Smooth muscle cell (in vitro differentiated cells): ENCODE measurements around the gene ZCWPW1. TPM values are rescaled to one million over a fixed set of nuclear protein-coding genes. Genes with fewer than 3 reads are reported as not detected.

Experiments
- DNase-seq: peaks from one replicate; lab custom pipeline; 2025; ENCODE audit not compliant: unreplicated experiment; lab: John Stamatoyannopoulos, UW
- H2AFZ ChIP-seq: fragments of 200-600 bp; sonication (generic); 2 replicates; pipeline ENCODE4 v1.6.0; 2016; ENCODE audit warnings: antibody characterized with exemption, low read depth, mild to moderate bottlenecking
- H3F3A ChIP-seq: fragments of 200-600 bp; sonication (generic); 2 replicates; pipeline ENCODE4 v1.6.0; 2017; ENCODE audit warnings: antibody characterized with exemption, low read depth
- H3K27ac ChIP-seq: fragments of 200-600 bp; sonication (generic); 2 replicates; pipeline ENCODE4 v1.5.1; 2016; ENCODE audit warnings: low read depth, mild to moderate bottlenecking
- H3K27me3 ChIP-seq: fragments of 200-600 bp; sonication (generic); 2 replicates; pipeline ENCODE4 v1.6.1; 2016; ENCODE audit warnings: low read depth, mild to moderate bottlenecking
- H3K36me3 ChIP-seq: fragments of 200-600 bp; sonication (generic); 2 replicates; pipeline ENCODE4 v1.5.1; 2016; ENCODE audit warnings: low read depth
- H3K4me1 ChIP-seq: fragments of 200-600 bp; sonication (generic); 2 replicates; pipeline ENCODE4 v1.5.1; 2016; ENCODE audit warnings: low read depth
- H3K4me2 ChIP-seq: fragments of 200-600 bp; sonication (generic); 2 replicates; pipeline ENCODE4 v1.6.0; 2016; ENCODE audit warnings: mild to moderate bottlenecking
- H3K4me3 ChIP-seq: fragments of 200-600 bp; sonication (generic); 2 replicates; pipeline ENCODE4 v1.5.1; 2016; ENCODE audit warnings: mild to moderate bottlenecking
- H3K79me2 ChIP-seq: fragments of 200-600 bp; sonication (generic); 2 replicates; pipeline ENCODE4 v1.6.0; 2016; ENCODE audit warnings: low read depth, mild to moderate bottlenecking
- H3K9ac ChIP-seq: fragments of 200-600 bp; sonication (generic); 2 replicates; pipeline ENCODE4 v1.6.0; 2016; ENCODE audit warnings: low read depth
- H3K9me3 ChIP-seq: fragments of 200-600 bp; sonication (generic); replicated peaks from 2 replicates; pipeline ENCODE4 v1.5.1; 2016; ENCODE audit warnings: low read depth
- H4K20me1 ChIP-seq: fragments of 200-600 bp; sonication (generic); 2 replicates; pipeline ENCODE4 v1.6.0; 2016; ENCODE audit warnings: low read depth
- CTCF ChIP-seq: fragments of 200-600 bp; sonication (generic); IDR thresholded peaks from 2 replicates; pipeline ENCODE4 v1.5.1; 2017; ENCODE audit warnings: borderline replicate concordance, mild to moderate bottlenecking, antibody characterized with exemption; ENCODE audit not compliant: insufficient read depth, poor library complexity, severe bottlenecking
- WGBS: methylation state at CpG from one replicate; pipeline ENCODE4 v1.1.7; 2016; ENCODE audit warnings: low lambda C conversion rate; 5-methylcytosine and 5-hydroxymethylcytosine counted together
- polyA plus RNA-seq: library from polyadenylated mRNA; unstranded; fragments of >200 nt; fragmentation: Nextera tagmentation; extraction: Ambion mirVana; gene quantifications from 2 replicates; pipeline ENCODE4 v1.2.1, GENCODE V29; 2016
- total RNA-seq: library from RNA; depleted of rRNA; stranded (reverse); fragments of >200 nt; gene quantifications from 2 replicates; pipeline ENCODE4 v1.2.3, GENCODE V29; 2014

The ZCWPW1 gene
- total and polyA plus RNA-seq, 2 experiments from 2014 or later, result 3.9 to 5.3 TPM

- peaks cover 12% of the 10 kb centered on the region for H3K27me3 ChIP-seq
- WGBS, result 100% methylated on average over 2 of the region's 2 CpGs
Measured at GRCh38 chr7:100402241-100402640, 26.3 kb downstream of the ZCWPW1 start.

GRCh38 chr7:100401811-100402210, 26.7 kb downstream of the ZCWPW1 start:
- Histone ChIP-seq H3K9me3 (no peaks in the 10 kb centered on the region), H3F3A (no peaks in the 10 kb centered on the region), H3K27ac (no peak overlapping the region), H2AFZ (no peak overlapping the region), H3K27me3 (peaks cover 12% of the 10 kb centered on the region), H3K4me1 (no peaks in the 10 kb centered on the region), H3K4me2 (no peak overlapping the region), H3K79me2 (no peaks in the 10 kb centered on the region), H4K20me1 (no peaks in the 10 kb centered on the region), H3K4me3 (no peak overlapping the region), H3K9ac (no peak overlapping the region), H3K36me3 (no peaks in the 10 kb centered on the region)
- WGBS, result 69% methylated on average over 5 of the region's 5 CpGs
- no peak for DNase-seq
- TF ChIP-seq CTCF, result no peak

More at GRCh38 chr7:100402241-100402640, 26.3 kb downstream of the ZCWPW1 start:
- H3K36me3 ChIP-seq, result no peaks in the 10 kb centered on the region
- H3K79me2 ChIP-seq, result no peaks in the 10 kb centered on the region
- no peaks in the 10 kb centered on the region for H3K9me3 ChIP-seq
- H3F3A ChIP-seq, result no peaks in the 10 kb centered on the region
- no peaks in the 10 kb centered on the region for H3K4me1 ChIP-seq
- H4K20me1 ChIP-seq, result no peaks in the 10 kb centered on the region
- no peak overlapping the region for H3K4me3 ChIP-seq
- H2AFZ ChIP-seq, result no peak overlapping the region
- no peak for TF ChIP-seq CTCF
- H3K9ac ChIP-seq, result no peak overlapping the region
- DNase-seq, result no peak
- H3K4me2 ChIP-seq, result no peak overlapping the region
- H3K27ac ChIP-seq, result no peak overlapping the region

GRCh38 chr7:100400656-100401055, 27.8 kb downstream of the ZCWPW1 start:
- H2AFZ ChIP-seq, result no peak overlapping the region
- peaks cover 12% of the 10 kb centered on the region for H3K27me3 ChIP-seq
- H3K4me2 ChIP-seq, result no peak overlapping the region
- H3K36me3 ChIP-seq, result no peaks in the 10 kb centered on the region
- H4K20me1 ChIP-seq, result no peaks in the 10 kb centered on the region
- no peak overlapping the region for H3K9ac ChIP-seq
- peak; percentile 19 for TF ChIP-seq CTCF
- no peak overlapping the region for H3K4me3 ChIP-seq
- WGBS, result 66% methylated on average over 11 of the region's 11 CpGs
- DNase-seq, result no peak
- no peaks in the 10 kb centered on the region for H3K79me2 ChIP-seq
- H3F3A ChIP-seq, result no peaks in the 10 kb centered on the region
- no peaks in the 10 kb centered on the region for H3K9me3 ChIP-seq
- H3K27ac ChIP-seq, result no peak overlapping the region
- no peaks in the 10 kb centered on the region for H3K4me1 ChIP-seq

GRCh38 chr7:100400041-100400440, 28.5 kb downstream of the ZCWPW1 start:
- DNase-seq, result no peak
- Histone ChIP-seq H3F3A (no peaks in the 10 kb centered on the region), H3K9me3 (no peaks in the 10 kb centered on the region), H3K4me3 (no peak overlapping the region), H3K36me3 (no peaks in the 10 kb centered on the region), H3K4me2 (no peak overlapping the region), H3K27me3 (peaks cover 13% of the 10 kb centered on the region), H2AFZ (no peak overlapping the region), H4K20me1 (no peaks in the 10 kb centered on the region), H3K27ac (no peak overlapping the region), H3K4me1 (no peaks in the 10 kb centered on the region), H3K79me2 (no peaks in the 10 kb centered on the region), H3K9ac (no peak overlapping the region)
- TF ChIP-seq CTCF, result no peak
- WGBS, result 94% methylated on average over 3 of the region's 3 CpGs
